HepG2 (cell line): ENCODE data around the gene ERMARD. TPM values are rescaled to one million over a fixed set of nuclear protein-coding genes. Genes with fewer than 3 reads are reported as not detected.

Source experiments
- ATF4 ChIP-seq, 2 experiments: fragments of 450-650 bp in 1 of 2; sonication (generic) in 1 of 2; formaldehyde crosslinking; IDR thresholded peaks; 2 replicates each; pipeline versions ENCODE4 v1.5.0 to v1.8.0; 2020 to 2022; ENCODE audit warnings: mild to moderate bottlenecking in 1 of 2, missing genetic modification reagents in 1 of 2
- BCLAF1 ChIP-seq: fragments of 450-650 bp; IDR thresholded peaks from 2 replicates; pipeline ENCODE4 v1.6.1; 2017; ENCODE audit warnings: mild to moderate bottlenecking
- CREB1 ChIP-seq, 2 experiments: fragments of 450-650 bp in 1 of 2; IDR thresholded peaks; 2 replicates each; pipeline ENCODE4 v1.6.1; 2016 to 2017; ENCODE audit warnings: control low read depth in 1 of 2, mild to moderate bottlenecking in 1 of 2, missing compliant biosample characterization in 1 of 2, missing genetic modification characterization in 1 of 2
- CREM ChIP-seq, 2 experiments: sonication (generic) in 1 of 2; formaldehyde crosslinking in 1 of 2; IDR thresholded peaks; 2 replicates each; pipeline versions ENCODE4 v1.4.0 to v1.6.1; 2016 to 2020; ENCODE audit warnings: antibody characterized with exemption in 1 of 2, mild to moderate bottlenecking in 1 of 2, missing genetic modification reagents in 1 of 2
- DNMT1 ChIP-seq: sonication (generic); formaldehyde crosslinking; IDR thresholded peaks from 2 replicates; pipeline ENCODE4 v1.5.1; 2020; ENCODE audit warnings: mild to moderate bottlenecking, missing genetic modification reagents
- DNMT3B ChIP-seq: conservative IDR thresholded peaks from 2 replicates; pipeline ENCODE4 v1.6.1; 2016; ENCODE audit warnings: missing biosample characterization, control low read depth
- HMG20A ChIP-seq: IDR thresholded peaks from 2 replicates; pipeline ENCODE4 v1.6.1; 2016; ENCODE audit warnings: borderline replicate concordance
- HOXD1 ChIP-seq: sonication (generic); formaldehyde crosslinking; IDR thresholded peaks from 2 replicates; pipeline ENCODE4 v1.5.0; 2020; ENCODE audit warnings: missing genetic modification reagents
- IRF1 ChIP-seq: sonication (generic); formaldehyde crosslinking; IDR thresholded peaks from 2 replicates; pipeline ENCODE4 v1.4.0; 2020; ENCODE audit warnings: low read depth, mild to moderate bottlenecking, missing genetic modification reagents
- KDM6A ChIP-seq: IDR thresholded peaks from 2 replicates; pipeline ENCODE4 v1.6.1; 2016; ENCODE audit warnings: low read depth
- KLF16 ChIP-seq, 2 experiments: sonication (generic) in 1 of 2; formaldehyde crosslinking in 1 of 2; IDR thresholded peaks; 2 replicates each; pipeline versions ENCODE4 v1.6.1 to v1.8.0; 2016 to 2023; ENCODE audit warnings: missing genetic modification reagents in 2 of 2, missing compliant biosample characterization in 1 of 2
- KMT2B ChIP-seq: IDR thresholded peaks from 2 replicates; pipeline ENCODE4 v1.6.1; 2016; ENCODE audit warnings: missing genetic modification reagents, missing compliant biosample characterization
- MAFG ChIP-seq: sonication (generic); formaldehyde crosslinking; IDR thresholded peaks from 2 replicates; pipeline ENCODE4 v1.5.1; 2020; ENCODE audit warnings: mild to moderate bottlenecking, missing genetic modification reagents
- MAZ ChIP-seq, 2 experiments: sonication (generic) in 1 of 2; formaldehyde crosslinking in 1 of 2; IDR thresholded peaks; 2 replicates each; pipeline versions ENCODE4 v1.5.0 to v1.6.1; 2012 to 2020; ENCODE audit warnings: low read depth in 2 of 2, mild to moderate bottlenecking in 2 of 2, borderline replicate concordance in 1 of 2, improper control_type of control experiment in 1 of 2, low read length in 1 of 2, missing genetic modification reagents in 1 of 2, moderate library complexity in 1 of 2
- MXD4 ChIP-seq: IDR thresholded peaks from 2 replicates; pipeline ENCODE4 v1.6.1; 2016; ENCODE audit warnings: mild to moderate bottlenecking, missing biosample characterization, missing genetic modification reagents
- NPAS2 ChIP-seq: sonication (generic); formaldehyde crosslinking; IDR thresholded peaks from 2 replicates; pipeline ENCODE4 v1.8.0; 2022; ENCODE audit warnings: mild to moderate bottlenecking, missing genetic modification reagents, borderline replicate concordance
- RBAK ChIP-seq: sonication (generic); formaldehyde crosslinking; IDR thresholded peaks from 2 replicates; pipeline ENCODE4 v1.5.1; 2020; ENCODE audit warnings: mild to moderate bottlenecking, missing genetic modification reagents
- SIN3B ChIP-seq: fragments of 150-350 bp; IDR thresholded peaks from 2 replicates; pipeline ENCODE4 v1.6.1; 2014; ENCODE audit warnings: low read length
- SP2 ChIP-seq: sonication (generic); formaldehyde crosslinking; IDR thresholded peaks from 2 replicates; pipeline ENCODE4 v1.5.1; 2020; ENCODE audit warnings: mild to moderate bottlenecking, missing genetic modification reagents
- SRSF4 ChIP-seq: fragments of 200-400 bp; formaldehyde crosslinking; IDR thresholded peaks from one replicate; pipeline ENCODE4 v1.6.1; 2018; ENCODE audit warnings: mild to moderate bottlenecking, low read depth, low read length, moderate library complexity; ENCODE audit not compliant: poor library complexity, severe bottlenecking
- TEAD3 ChIP-seq: optimal IDR thresholded peaks from 2 replicates; pipeline ENCODE3; 2016; ENCODE audit warnings: borderline replicate concordance
- ZFP36L1 ChIP-seq: sonication (generic); formaldehyde crosslinking; IDR thresholded peaks from 2 replicates; pipeline ENCODE4 v1.8.0; 2022; ENCODE audit warnings: mild to moderate bottlenecking, missing genetic modification reagents, moderate library complexity
- ZFY ChIP-seq: sonication (generic); formaldehyde crosslinking; IDR thresholded peaks from 2 replicates; pipeline ENCODE4 v1.4.0; 2020; ENCODE audit warnings: missing genetic modification reagents
- ZMYM4 ChIP-seq: sonication (generic); formaldehyde crosslinking; IDR thresholded peaks from 2 replicates; pipeline ENCODE4 v1.8.1; 2023; ENCODE audit warnings: mild to moderate bottlenecking, missing genetic modification reagents
- ZNF101 ChIP-seq: sonication (generic); formaldehyde crosslinking; IDR thresholded peaks from 2 replicates; pipeline ENCODE4 v1.4.0; 2020; ENCODE audit warnings: mild to moderate bottlenecking, low read depth, missing genetic modification reagents, borderline replicate concordance
- ZNF441 ChIP-seq: sonication (generic); formaldehyde crosslinking; IDR thresholded peaks from 2 replicates; pipeline ENCODE4 v1.7.0; 2021; ENCODE audit warnings: missing genetic modification reagents, borderline replicate concordance
- ZNF570 ChIP-seq: sonication (generic); formaldehyde crosslinking; IDR thresholded peaks from 2 replicates; pipeline ENCODE4 v1.4.0; 2020; ENCODE audit warnings: mild to moderate bottlenecking, missing genetic modification reagents, borderline replicate concordance
- polyA plus RNA-seq, 8 experiments: library from polyadenylated mRNA; depleted of rRNA in 3 of 8; stranded (reverse) in 7 of 8; unstranded in 1 of 8; fragments of >200 nt; fragmentation: Illumina TruSeq in 4 of 8; extraction: Trizol in 4 of 8; gene quantifications; 2 replicates each; pipeline versions ENCODE4 v1.2.1 to v1.2.3, GENCODE V29; 2011 to 2016; ENCODE audit warnings: low read depth in 4 of 8, missing spikeins in 1 of 8, mixed read lengths in 1 of 8; ENCODE audit not compliant: insufficient read depth in 1 of 8
- total RNA-seq, 5 experiments: library from RNA; depleted of rRNA; stranded (reverse); fragments of >200 nt; fragmentation: Illumina TruSeq; extraction: Trizol; gene quantifications; 2 replicates each; pipeline ENCODE4 v1.2.3, GENCODE V29; 2016; ENCODE audit warnings: low read depth in 1 of 5

ERMARD gene
- total and polyA plus RNA-seq, 2 of the 13 experiments (the other 11 are each of a cell fraction or from before 2014, with no cell fraction given), result 8.8 to 10.7 TPM

GRCh38 chr6:169724494-169725124 is 26.8 kb upstream of the ERMARD start, which contains the start of gene PHF10 (continued):
- TF ChIP-seq IRF1 (CRISPR knock-in tag) (0 out of 2 replicates have a peak, but pooled peaks have one; percentile 20), KLF16 (CRISPR knock-in tag; IDR thresholded peaks at IDR 0.05) (peak in 1 of 2 experiments; percentile 34; a peak in 1 of 4 replicates), KMT2B (no peak), RBAK (CRISPR knock-in tag) (no peak), CREM (IDR thresholded peaks at IDR 0.05) (no peak), CREM (CRISPR knock-in tag; IDR thresholded peaks at IDR 0.05) (peak; percentile 20; the same call in 1 of the 2 replicates), CREB1 (IDR thresholded peaks at IDR 0.05) (no peak), CREB1 (CRISPR knock-in tag; IDR thresholded peaks at IDR 0.05) (no peak), ATF4 (CRISPR knock-in tag; IDR thresholded peaks at IDR 0.05) (peak in 1 of 2 experiments; percentile 65; a peak in 1 of 4 replicates), TEAD3 (CRISPR knock-in tag) (peak; percentile 28), NPAS2 (CRISPR knock-in tag) (no peak), ZMYM4 (CRISPR knock-in tag) (peak; percentile 68), ZNF101 (CRISPR knock-in tag) (no peak), DNMT3B (CRISPR knock-in tag) (no peak; the same call in 1 of the 2 replicates), HOXD1 (CRISPR knock-in tag) (peak; percentile 63), SIN3B (no peak), ZNF570 (CRISPR knock-in tag) (no peak), MXD4 (CRISPR knock-in tag) (no peak; the same call in 1 of the 2 replicates), SRSF4 (no peak), KDM6A (CRISPR knock-in tag) (no peak), SP2 (CRISPR knock-in tag) (no peak; the same call in 1 of the 2 replicates), ZNF441 (CRISPR knock-in tag) (peak; percentile 70; the same call in 1 of the 2 replicates), ZFP36L1 (CRISPR knock-in tag) (no peak), MAFG (no peak), BCLAF1 (no peak), DNMT1 (CRISPR knock-in tag) (peak; percentile 83), HMG20A (CRISPR knock-in tag) (no peak), MAZ (IDR thresholded peaks at IDR 0.05; ENCODE audit: borderline replicate concordance, low read depth, low read length) (no peak), MAZ (CRISPR knock-in tag; IDR thresholded peaks at IDR 0.05; ENCODE audit: low read depth) (peak; percentile 86), ZFY (CRISPR knock-in tag) (peak; percentile 70)
